Measurements from ENCODE around the gene NEDD4L. TPM values are rescaled to one million over a fixed set of nuclear protein-coding genes. Genes with fewer than 3 reads are reported as not detected.

NEDD4L gene
- total RNA-seq, 8 experiments from 2014 or later, result 51.2 to 394 (median 65.0) TPM

DNA sequence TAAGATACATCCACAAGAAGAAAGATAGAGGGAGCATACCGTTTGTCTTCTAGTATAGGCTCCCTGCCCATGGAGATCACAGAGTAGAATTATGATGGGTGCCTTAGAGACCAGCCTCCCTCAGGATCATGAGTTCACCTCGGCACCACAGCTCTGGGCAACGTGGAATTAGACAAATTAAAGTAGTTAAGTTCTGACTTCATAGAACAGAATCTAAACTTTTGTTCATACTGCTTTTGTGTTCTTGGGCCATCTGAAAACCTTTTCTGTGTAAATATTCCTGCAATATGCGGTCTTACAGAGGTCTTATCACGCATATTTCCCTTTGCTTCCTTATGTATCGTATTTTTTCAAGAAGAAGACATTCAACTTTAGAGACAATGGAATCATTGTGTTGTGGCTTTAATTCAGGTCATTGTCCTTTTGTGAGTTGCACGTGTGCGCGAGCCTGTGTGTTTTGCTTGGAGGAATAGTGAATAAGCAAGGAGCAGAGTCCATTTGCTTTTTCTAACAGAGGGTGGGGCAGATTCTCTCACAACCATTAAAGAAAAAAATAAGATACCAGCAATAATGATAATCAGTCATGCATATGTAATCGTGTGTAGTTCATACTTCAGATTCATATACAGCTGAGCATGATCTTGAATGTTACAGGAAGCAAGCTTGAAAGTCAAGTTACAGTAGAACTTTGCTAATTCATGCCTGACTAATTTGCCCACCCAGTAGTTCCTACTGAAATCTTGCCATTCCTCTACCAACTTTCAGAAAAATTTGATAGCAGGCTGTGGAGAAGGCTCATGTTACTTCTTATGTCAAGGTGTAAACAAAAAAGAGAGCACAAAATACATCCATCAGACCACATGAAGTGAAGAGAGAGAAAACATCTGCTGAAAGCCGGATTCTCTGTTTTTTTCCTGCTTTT, 243.6 kb downstream of the NEDD4L start:
- no peak overlapping the region for H3K27ac ChIP-seq
- in situ Hi-C loops (cut with MboI; ENCODE audit: low pct_unique_long_range_greater_than_20kb in 2 of 9, low sequenced_read_pairs in 9 of 9, unreplicated experiment in 9 of 9), result no loop called here
- no peak overlapping the region for H3K4me3 ChIP-seq
- H3K4me1 ChIP-seq (replicated peaks in 1 of 2), result peaks cover 15 to 34% of the 10 kb centered on the region in 2 donors
- ATAC-seq (replicated peaks in 6 of 8), result peak; percentile 5 to 66 (median 54)
- WGBS, 10 experiments, result 17 to 63% (median 41%) methylated on average over 4 to 11 of the region's 11 CpGs; no CpG with 5 or more reads in 1 of the 10 experiments

DNA sequence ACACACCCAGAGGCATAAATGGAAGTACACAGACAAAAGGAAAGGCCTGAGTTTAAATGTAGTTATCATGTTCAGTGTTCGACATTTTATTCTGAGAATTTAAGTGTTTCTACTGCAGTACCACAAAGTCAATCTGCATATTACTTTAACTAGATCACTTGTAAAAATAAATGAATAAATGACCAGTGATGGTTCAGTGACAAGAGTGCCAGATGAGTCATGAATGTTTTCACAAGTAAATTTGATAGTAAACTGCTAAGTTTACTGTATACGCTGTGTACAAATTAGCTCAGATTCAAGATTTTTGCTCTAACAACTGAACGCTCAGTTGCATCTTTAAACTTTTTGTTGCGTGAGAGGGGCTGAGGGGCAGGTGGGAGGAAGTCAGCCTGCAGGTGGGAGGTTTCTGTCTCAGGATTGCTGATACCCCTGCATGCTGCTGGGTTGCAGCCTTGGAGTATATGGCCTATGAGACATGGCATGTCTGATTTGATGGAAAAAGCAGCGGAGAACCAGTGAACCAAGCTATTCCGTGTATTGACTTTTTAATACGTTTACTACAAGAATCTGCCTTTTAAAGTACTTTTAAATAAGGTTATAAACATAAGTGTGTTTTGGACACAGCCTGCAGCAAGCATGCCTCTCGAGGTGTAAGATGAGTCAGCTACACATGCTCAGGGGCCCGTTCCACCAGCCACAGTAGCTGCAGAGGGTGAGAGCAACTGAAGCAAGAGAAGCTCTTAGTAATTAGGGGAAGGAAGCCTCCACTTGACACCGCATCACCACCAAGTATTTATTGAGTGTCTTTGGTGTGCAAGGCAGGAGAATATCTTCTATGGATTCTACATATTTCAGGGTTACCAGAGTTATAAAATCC, 245.1 kb downstream of the NEDD4L start:
- no peak overlapping the region for H3K4me3 ChIP-seq
- in situ Hi-C loops (cut with MboI; ENCODE audit: low pct_unique_long_range_greater_than_20kb in 2 of 9, low sequenced_read_pairs in 9 of 9, unreplicated experiment in 9 of 9), result no loop called here
- WGBS, 10 experiments, result 43 to 92% (median 80%) methylated on average over 1 to 10 of the region's 10 CpGs

DNA sequence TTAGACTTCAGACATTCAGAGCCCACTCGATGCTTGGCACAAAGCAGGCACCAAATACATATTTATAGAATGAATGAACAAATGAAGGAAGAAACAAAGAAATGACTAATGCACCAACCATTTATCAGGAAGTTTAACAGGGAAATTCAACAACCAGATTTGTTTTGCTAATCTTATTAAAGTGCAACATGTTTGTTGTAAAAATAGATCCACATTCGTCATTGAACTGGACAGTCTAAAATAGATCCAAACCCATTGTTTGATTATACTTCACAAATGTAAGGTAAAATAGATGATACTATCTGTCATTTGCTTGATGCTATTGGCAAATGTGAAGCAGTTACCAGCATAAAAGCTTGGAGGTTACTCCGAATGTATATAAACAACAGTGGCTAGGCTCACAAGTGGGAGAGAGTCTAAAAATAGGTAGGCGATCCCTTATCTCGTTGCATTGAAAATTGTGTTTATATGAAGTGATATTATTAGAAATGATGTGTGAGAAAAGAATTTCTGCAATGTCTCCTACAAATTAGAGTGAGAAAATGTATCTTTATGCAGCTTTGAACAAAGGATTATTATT, 246.2 kb downstream of the NEDD4L start:
- WGBS, 10 experiments, result 50 to 98% (median 76%) methylated on average over 1 to 5 of the region's 5 CpGs
- no peak for ATAC-seq (replicated peaks in 6 of 8)
- in situ Hi-C loops (cut with MboI; ENCODE audit: low pct_unique_long_range_greater_than_20kb in 2 of 9, low sequenced_read_pairs in 9 of 9, unreplicated experiment in 9 of 9), result no loop called here
- no peak overlapping the region for H3K4me3 ChIP-seq
- H3K27ac ChIP-seq, result no peak overlapping the region
- peaks cover 15 to 51% of the 10 kb centered on the region in 2 donors for H3K4me1 ChIP-seq (replicated peaks in 1 of 2)

More for the DNA sequence above, 245.1 kb downstream of the NEDD4L start:
- H3K4me1 ChIP-seq (replicated peaks in 1 of 2), result peaks cover 15 to 47% of the 10 kb centered on the region in 2 donors
- ATAC-seq (replicated peaks in 6 of 8), result peak; percentile 47 to 91 (median 84)
- no peak overlapping the region for H3K27ac ChIP-seq

DNA sequence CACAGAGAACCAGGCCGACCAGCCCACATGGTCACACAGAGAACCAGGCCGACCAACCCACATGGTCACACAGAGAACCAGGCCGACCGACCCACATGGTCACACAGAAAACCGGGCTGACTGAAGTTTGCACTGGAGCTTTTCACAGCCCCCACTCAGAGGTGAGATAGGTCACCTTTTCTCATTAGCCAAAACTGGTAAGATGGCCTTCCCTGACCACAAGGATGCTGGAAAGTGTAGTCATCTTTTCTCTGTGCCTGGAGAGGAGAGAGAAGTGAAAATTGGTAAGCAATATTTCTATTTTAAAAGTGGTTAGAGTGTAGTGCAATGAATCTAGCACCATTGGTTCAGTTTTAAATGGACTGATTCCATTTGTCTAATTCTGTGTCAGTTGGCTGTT, 247.1 kb downstream of the NEDD4L start:
- WGBS, 10 experiments, result 80 to 100% methylated on average over 1 of the region's 5 CpGs; no CpG with 5 or more reads in 8 of the 10 experiments
- no peak overlapping the region for H3K4me3 ChIP-seq
- H3K27ac ChIP-seq, result no peak overlapping the region
- in situ Hi-C loops (cut with MboI; ENCODE audit: low pct_unique_long_range_greater_than_20kb in 2 of 9, low sequenced_read_pairs in 9 of 9, unreplicated experiment in 9 of 9), result no loop called here
- H3K4me1 ChIP-seq (replicated peaks in 1 of 2), result peaks cover 15 to 49% of the 10 kb centered on the region in 2 donors
- ATAC-seq (replicated peaks in 6 of 8), result no peak

DNA sequence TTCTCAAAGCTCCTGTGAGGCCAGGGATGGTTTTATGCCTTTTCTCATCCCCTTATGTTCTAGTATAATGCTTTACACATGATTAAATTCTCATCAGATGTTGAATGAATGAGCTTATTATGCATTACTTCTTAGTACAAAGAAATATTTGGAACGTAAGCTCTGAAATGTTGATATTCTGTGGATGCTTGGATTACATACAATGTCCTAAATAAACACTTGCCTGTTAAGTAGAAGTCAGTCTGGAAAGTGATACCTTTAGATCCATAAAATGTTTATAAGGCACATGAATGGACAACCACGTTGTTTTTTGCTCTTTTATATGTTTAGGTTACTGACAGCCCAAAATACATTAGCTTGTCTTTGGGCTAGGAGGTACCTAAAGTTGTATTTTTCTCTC, 248.6 kb downstream of the NEDD4L start:
- H3K27ac ChIP-seq, result no peak overlapping the region
- no peak overlapping the region for H3K4me3 ChIP-seq
- peaks cover 4 to 36% of the 10 kb centered on the region in 2 donors for H3K4me1 ChIP-seq (replicated peaks in 1 of 2)
- ATAC-seq (replicated peaks in 6 of 8), result no peak
- in situ Hi-C loops (cut with MboI; ENCODE audit: low pct_unique_long_range_greater_than_20kb in 2 of 9, low sequenced_read_pairs in 9 of 9, unreplicated experiment in 9 of 9), result no loop called here
- WGBS, 10 experiments, result 38 to 100% (median 92%) methylated on average over 1 to 2 of the region's 2 CpGs; no CpG with 5 or more reads in 1 of the 10 experiments

DNA sequence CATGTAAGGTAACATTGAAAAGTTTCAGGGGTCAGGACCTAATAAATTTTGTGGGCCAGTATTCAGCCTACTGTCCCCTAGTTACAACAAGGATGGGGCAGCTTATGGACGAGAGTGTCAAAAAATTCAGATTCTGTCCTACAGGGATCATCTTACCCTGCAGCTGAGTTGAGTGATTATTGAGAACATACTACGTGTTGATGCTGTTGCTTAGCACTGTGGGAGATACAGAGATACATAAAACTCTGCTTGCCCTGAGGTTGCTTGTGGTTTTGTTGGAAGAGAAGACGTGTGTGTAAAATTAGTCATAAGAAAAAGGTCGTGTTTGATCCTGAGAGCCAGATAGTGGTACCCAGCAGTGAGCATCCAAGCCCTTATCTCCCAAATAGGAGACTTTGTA, 253.2 kb downstream of the NEDD4L start:
- Histone ChIP-seq H3K4me3 (no peak overlapping the region), H3K4me1 (replicated peaks in 1 of 2) (peaks cover 0 to 39% of the 10 kb centered on the region in 2 donors), H3K27ac (no peak overlapping the region)
- peak in 3 of 8 experiments; percentile 40 to 63 (median 54) for ATAC-seq (replicated peaks in 6 of 8)
- in situ Hi-C loops (cut with MboI; ENCODE audit: low pct_unique_long_range_greater_than_20kb in 2 of 9, low sequenced_read_pairs in 9 of 9, unreplicated experiment in 9 of 9), result no loop called here
- 88 to 100% (median 91%) methylated on average over 1 to 4 of the region's 4 CpGs; no CpG with 5 or more reads in 6 of the 10 experiments for WGBS, 10 experiments

DNA sequence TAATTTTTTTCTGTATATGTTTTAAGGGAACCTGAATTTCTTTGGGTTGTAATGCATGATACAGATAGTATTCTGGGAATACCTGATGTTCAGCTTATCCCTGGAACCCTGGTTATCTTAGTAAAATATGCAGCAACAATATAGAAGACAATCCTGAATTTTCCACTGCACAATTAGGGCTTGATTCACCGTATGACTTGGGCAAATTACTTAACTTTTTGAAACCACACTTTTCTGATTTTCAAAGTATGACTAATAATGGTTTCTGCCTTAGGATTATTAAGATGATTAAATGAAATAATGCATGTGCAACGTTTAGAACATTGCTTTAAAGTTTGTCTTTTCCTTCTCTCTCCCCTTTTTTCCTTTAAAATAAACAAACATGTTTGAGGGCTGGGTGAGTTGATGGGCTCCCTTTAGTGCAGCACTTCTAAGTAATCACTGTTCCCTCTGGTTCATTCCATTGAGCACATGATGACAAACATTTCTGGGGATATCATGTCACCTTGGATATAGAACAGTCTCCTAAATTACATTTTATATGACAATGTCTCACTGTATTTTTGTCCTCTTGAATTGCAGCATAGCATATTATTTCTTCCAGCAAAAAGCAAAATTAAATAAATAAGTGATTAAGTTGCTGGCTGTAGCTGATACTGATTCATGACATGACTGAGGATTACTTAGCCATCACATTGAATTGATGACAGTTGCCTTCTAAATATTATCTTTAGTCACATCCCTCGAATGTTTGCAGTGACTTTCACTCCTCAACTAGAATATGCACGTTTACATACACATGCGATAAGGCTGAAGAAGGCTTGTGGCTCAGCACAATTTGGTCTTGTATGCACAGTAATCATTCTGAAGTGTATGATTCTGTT, 254.5 kb downstream of the NEDD4L start:
- peaks cover 0 to 28% of the 10 kb centered on the region in 2 donors for H3K4me1 ChIP-seq (replicated peaks in 1 of 2)
- in situ Hi-C loops (cut with MboI; ENCODE audit: low pct_unique_long_range_greater_than_20kb in 2 of 9, low sequenced_read_pairs in 9 of 9, unreplicated experiment in 9 of 9), result no loop called here
- no peak overlapping the region for H3K4me3 ChIP-seq
- H3K27ac ChIP-seq, result no peak overlapping the region
- peak in 1 of 8 experiments; percentile 28 for ATAC-seq (replicated peaks in 6 of 8)
- WGBS, 10 experiments, result 4 to 96% (median 66%) methylated on average over 3 to 5 of the region's 5 CpGs

DNA sequence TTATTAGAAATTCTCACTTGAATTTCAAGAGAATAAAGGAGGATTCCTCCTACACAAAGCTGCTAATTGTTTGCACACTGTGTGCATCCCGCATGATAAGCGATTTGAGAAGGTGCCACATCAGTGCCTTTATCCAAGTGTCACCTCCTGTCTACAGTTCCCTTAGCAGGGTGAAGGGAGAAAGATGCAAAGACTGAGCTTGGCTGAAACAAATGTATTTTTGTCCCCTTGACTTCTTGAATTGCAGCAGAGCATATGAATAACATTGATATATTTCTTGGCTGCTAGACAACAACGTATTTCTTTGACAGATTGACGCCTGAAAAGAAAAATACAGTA, 255.1 kb downstream of the NEDD4L start:
- H3K27ac ChIP-seq, result no peak overlapping the region
- peaks cover 0 to 24% of the 10 kb centered on the region in 2 donors for H3K4me1 ChIP-seq (replicated peaks in 1 of 2)
- H3K4me3 ChIP-seq, result no peak overlapping the region
- WGBS, 10 experiments, result 43 to 93% (median 81%) methylated on average over 2 to 4 of the region's 4 CpGs; no CpG with 5 or more reads in 2 of the 10 experiments
- ATAC-seq (replicated peaks in 6 of 8), result no peak
- in situ Hi-C loops (cut with MboI; ENCODE audit: low pct_unique_long_range_greater_than_20kb in 2 of 9, low sequenced_read_pairs in 9 of 9, unreplicated experiment in 9 of 9), result no loop called here

DNA sequence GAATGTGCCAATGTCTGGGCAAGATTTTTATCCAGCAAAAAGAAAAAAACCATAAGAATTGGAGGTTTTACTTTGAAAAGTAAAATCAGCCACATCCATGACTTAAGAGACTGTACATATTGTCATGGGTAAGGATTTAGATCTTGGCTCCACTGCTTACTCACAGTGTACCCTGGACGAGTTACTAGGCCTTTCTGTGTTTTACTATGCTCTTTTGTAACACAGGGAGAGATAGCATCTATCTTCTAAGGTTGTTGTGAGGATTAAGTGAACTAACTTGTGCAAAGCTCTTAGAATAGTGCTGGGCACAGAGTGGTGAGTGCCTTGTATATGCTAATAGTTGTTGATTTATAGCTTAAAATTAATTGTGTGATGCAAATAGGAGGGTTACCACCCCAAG, 255.9 kb downstream of the NEDD4L start:
- H3K27ac ChIP-seq, result no peak overlapping the region
- in situ Hi-C loops (cut with MboI; ENCODE audit: low pct_unique_long_range_greater_than_20kb in 2 of 9, low sequenced_read_pairs in 9 of 9, unreplicated experiment in 9 of 9), result no loop called here
- H3K4me3 ChIP-seq, result no peak overlapping the region
- peak in 1 of 8 experiments; percentile 49 for ATAC-seq (replicated peaks in 6 of 8)
- peaks cover 0 to 20% of the 10 kb centered on the region in 2 donors for H3K4me1 ChIP-seq (replicated peaks in 1 of 2)
- WGBS, 10 experiments, result 29 to 83% (median 72%) methylated on average over 1 of the region's 1 CpG; no CpG with 5 or more reads in 4 of the 10 experiments

DNA sequence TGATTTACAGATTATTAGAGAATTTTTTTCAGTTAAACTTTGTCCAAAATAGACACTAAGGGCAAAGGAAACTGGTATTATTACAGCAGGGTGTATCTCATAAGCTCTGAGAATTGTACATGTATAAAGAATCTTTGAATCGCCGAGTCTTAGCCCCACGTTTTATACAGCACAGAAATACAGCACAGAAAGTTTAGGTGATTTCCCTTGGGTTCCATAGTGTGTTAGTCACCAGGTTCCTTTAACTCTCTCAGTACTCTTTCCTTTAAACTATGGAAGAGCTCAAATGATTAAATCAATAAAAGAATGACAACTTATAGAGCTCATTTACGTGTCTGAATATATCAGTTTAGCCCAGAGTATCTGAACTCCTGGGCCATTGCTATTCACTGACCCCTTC, 256.8 kb downstream of the NEDD4L start:
- no peak for ATAC-seq (replicated peaks in 6 of 8)
- WGBS, 10 experiments, result 80 to 100% (median 93%) methylated on average over 1 to 4 of the region's 4 CpGs; no CpG with 5 or more reads in 1 of the 10 experiments

DNA sequence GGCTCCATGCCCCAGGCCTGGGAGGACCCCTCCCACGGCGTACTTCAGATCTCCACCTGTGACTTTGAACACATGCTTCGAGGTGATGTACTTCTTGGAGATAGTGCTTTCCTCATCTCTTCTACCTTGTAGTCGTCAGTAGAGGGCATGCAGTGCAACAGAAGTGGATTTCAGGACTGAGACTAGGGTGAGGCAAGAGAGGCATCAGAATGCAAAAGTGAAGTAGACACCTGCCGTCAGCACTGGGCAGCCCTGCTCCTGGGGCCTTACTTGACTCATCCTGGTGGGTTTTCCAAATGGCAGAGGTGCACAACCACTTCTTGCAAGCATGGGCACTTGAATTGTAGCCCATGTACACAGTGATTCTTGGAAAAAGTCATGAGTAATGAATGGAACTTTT, 258.8 kb downstream of the NEDD4L start:
- WGBS, 10 experiments, result 80 to 100% (median 100%) methylated on average over 1 to 4 of the region's 5 CpGs; no CpG with 5 or more reads in 3 of the 10 experiments
- in situ Hi-C loops (cut with MboI; ENCODE audit: low pct_unique_long_range_greater_than_20kb in 2 of 9, low sequenced_read_pairs in 9 of 9, unreplicated experiment in 9 of 9), result no loop called here
- no peak for ATAC-seq (replicated peaks in 6 of 8)
- no peak overlapping the region for H3K4me3 ChIP-seq
- no peak overlapping the region for H3K27ac ChIP-seq
- H3K4me1 ChIP-seq (replicated peaks in 1 of 2), result peaks cover 0 to 16% of the 10 kb centered on the region in 2 donors

More for the DNA sequence above, 256.8 kb downstream of the NEDD4L start:
- Histone ChIP-seq H3K4me3 (no peak overlapping the region), H3K27ac (no peak overlapping the region), H3K4me1 (replicated peaks in 1 of 2) (peaks cover 0 to 20% of the 10 kb centered on the region in 2 donors)
- in situ Hi-C loops (cut with MboI; ENCODE audit: low pct_unique_long_range_greater_than_20kb in 2 of 9, low sequenced_read_pairs in 9 of 9, unreplicated experiment in 9 of 9), result no loop called here

DNA sequence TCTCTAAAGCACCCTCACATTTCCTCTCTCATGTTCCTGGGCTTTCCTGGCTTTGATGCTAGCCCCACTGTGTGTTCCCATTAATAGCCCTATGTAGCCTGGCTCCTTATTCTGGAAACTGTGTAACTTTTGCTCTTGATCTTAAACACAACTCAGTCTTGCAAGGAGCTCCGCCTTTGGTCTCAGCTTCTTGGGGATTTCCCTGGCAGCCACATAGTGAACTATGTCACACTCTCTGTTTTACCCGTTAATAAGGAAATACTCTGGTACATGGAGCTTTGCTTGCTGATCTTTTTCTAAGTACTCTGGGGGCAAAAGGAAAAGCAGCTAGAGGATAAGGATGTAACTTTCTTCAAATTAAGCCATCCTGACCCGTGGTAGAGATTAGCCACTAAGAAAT, 259.3 kb downstream of the NEDD4L start:
- no peak overlapping the region for H3K4me3 ChIP-seq
- peaks cover 0 to 13% of the 10 kb centered on the region in 2 donors for H3K4me1 ChIP-seq (replicated peaks in 1 of 2)
- in situ Hi-C loops (cut with MboI; ENCODE audit: low pct_unique_long_range_greater_than_20kb in 2 of 9, low sequenced_read_pairs in 9 of 9, unreplicated experiment in 9 of 9), result no loop called here
- 12 to 100% (median 90%) methylated on average over 1 to 3 of the region's 3 CpGs; no CpG with 5 or more reads in 1 of the 10 experiments for WGBS, 10 experiments
- no peak overlapping the region for H3K27ac ChIP-seq
- ATAC-seq (replicated peaks in 6 of 8), result peak in 2 of 8 experiments; percentile 28 to 41
